ENCODE measurements around the gene CEP295NL. TPM values are rescaled to one million over a fixed set of nuclear protein-coding genes. Genes with fewer than 3 reads are reported as not detected.

The CEP295NL gene
- total RNA-seq, 1 experiment from 2014 or later: 0.66 TPM

DNA sequence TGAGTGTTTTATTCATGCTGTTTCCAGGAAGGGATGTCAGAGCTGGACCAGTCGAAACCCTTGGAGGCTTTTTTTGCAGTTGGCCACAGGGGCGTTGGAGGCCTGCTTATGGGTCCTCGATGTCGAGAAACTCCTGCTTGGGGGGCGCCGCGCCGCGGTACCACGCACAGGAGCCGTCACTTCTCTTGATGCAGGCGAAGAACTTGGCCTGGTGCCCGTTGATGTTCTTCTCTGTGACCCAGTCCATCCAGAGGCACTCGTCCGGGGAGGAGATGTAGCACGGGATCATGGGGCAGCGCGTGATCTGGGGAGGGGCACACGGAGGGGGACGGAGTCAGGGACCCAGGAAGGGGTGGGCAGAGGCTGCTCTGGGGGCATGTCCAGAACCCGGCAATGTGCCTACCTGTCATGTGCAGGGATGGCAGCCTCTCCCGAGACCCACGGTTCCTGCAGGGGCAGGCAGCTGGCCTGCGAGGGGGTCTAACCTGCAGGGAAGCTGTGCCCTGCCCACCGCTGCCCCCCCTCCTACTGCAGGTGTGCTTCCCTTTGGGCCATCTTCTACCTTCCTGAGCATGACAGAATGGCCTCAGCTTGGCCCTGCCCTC is 47.3 kb downstream of the CEP295NL start:
- no peaks in the 10 kb centered on the region for H3K9me3 ChIP-seq (ENCODE audit: control insufficient read depth, low read depth, low read length)
- no peak overlapping the region for H3K56ac ChIP-seq (ENCODE audit: insufficient read length, low read depth, low read length)
- no peak overlapping the region for H4K8ac ChIP-seq (replicated peaks; ENCODE audit: insufficient read length, low read depth, low read length)
- no peak overlapping the region for H4K91ac ChIP-seq (ENCODE audit: insufficient read length, low read depth, low read length)
- H3K9ac ChIP-seq (ENCODE audit: extremely low read depth, insufficient read length, low read length): no peak overlapping the region
- no peak overlapping the region for H2AFZ ChIP-seq (ENCODE audit: low read length)
- no peaks in the 10 kb centered on the region for H3K23me2 ChIP-seq (ENCODE audit: insufficient read length, low read depth, low read length, poor library complexity, severe bottlenecking)
- no peak overlapping the region for H2BK5ac ChIP-seq (ENCODE audit: insufficient read length, low read length)
- Mint-ChIP-seq H3K9me3 (no peaks in the 10 kb centered on the region), H3K27me3 (ENCODE audit: low read depth) (no peaks in the 10 kb centered on the region), H3K4me1 (no peaks in the 10 kb centered on the region), H3K27ac (peak overlapping the region in 1 of 3 experiments; percentile 79; a peak in 1 of 7 replicates), H3K36me3 (ENCODE audit: insufficient read depth in 1 of 3, low read depth in 3 of 3) (peaks cover 0 to 16% (median 0%) of the 10 kb centered on the region in 3 experiments; a peak in 3 of 7 replicates), H3K4me3 (no peak overlapping the region)
- no peaks in the 10 kb centered on the region for H3K79me1 ChIP-seq (ENCODE audit: insufficient read depth, low read depth, low read length, poor library complexity, severe bottlenecking)
- H2BK120ac ChIP-seq (ENCODE audit: low read depth, low read length, poor library complexity, severe bottlenecking): no peak overlapping the region
- H2BK20ac ChIP-seq (ENCODE audit: low read depth, low read length, poor library complexity, severe bottlenecking): no peak overlapping the region
- no peak overlapping the region for H3K23ac ChIP-seq (ENCODE audit: insufficient read length, low read depth, low read length)
- H2AK5ac ChIP-seq (ENCODE audit: insufficient read length, low read length): no peak overlapping the region
- H3K27me3 ChIP-seq (ENCODE audit: insufficient read depth, low read length): no peaks in the 10 kb centered on the region
- H2BK12ac ChIP-seq (ENCODE audit: insufficient read length, low read depth, low read length): no peak overlapping the region
- no peak overlapping the region for H3K4me2 ChIP-seq (ENCODE audit: insufficient read depth, insufficient read length, low read length)
- no peak overlapping the region for H3K14ac ChIP-seq (ENCODE audit: insufficient read depth, low read length)
- no peaks in the 10 kb centered on the region for H4K20me1 ChIP-seq (ENCODE audit: control insufficient read depth, insufficient read depth, insufficient read length)
- H3K79me2 ChIP-seq (ENCODE audit: insufficient read depth, low read length): no peaks in the 10 kb centered on the region
- H3T11ph ChIP-seq (ENCODE audit: low read length): no peak overlapping the region
- no peak overlapping the region for H3K27ac ChIP-seq (ENCODE audit: insufficient read length, low read depth, low read length)
- DNase-seq: no peak
- H2BK15ac ChIP-seq (ENCODE audit: low read depth, low read length): no peak overlapping the region
- no peak overlapping the region for H3K4ac ChIP-seq (ENCODE audit: low read depth, low read length)
- no CpG with 5 or more reads among the region's 25 CpGs for WGBS (ENCODE audit: extremely low coverage, insufficient read length, low lambda C conversion rate)
- H3K4me1 ChIP-seq (ENCODE audit: insufficient read depth, low read length): no peaks in the 10 kb centered on the region; the same call in 1 of the 2 replicates
- TF ChIP-seq, protein P1, sequence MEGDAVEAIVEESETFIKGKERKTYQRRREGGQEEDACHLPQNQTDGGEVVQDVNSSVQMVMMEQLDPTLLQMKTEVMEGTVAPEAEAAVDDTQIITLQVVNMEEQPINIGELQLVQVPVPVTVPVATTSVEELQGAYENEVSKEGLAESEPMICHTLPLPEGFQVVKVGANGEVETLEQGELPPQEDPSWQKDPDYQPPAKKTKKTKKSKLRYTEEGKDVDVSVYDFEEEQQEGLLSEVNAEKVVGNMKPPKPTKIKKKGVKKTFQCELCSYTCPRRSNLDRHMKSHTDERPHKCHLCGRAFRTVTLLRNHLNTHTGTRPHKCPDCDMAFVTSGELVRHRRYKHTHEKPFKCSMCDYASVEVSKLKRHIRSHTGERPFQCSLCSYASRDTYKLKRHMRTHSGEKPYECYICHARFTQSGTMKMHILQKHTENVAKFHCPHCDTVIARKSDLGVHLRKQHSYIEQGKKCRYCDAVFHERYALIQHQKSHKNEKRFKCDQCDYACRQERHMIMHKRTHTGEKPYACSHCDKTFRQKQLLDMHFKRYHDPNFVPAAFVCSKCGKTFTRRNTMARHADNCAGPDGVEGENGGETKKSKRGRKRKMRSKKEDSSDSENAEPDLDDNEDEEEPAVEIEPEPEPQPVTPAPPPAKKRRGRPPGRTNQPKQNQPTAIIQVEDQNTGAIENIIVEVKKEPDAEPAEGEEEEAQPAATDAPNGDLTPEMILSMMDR (conservative IDR thresholded peaks at IDR 0.05): no peak
- no peak overlapping the region for H3K18ac ChIP-seq (ENCODE audit: insufficient read length, low read depth, low read length)
- no peak overlapping the region for H4K5ac ChIP-seq (ENCODE audit: insufficient read length, low read depth, low read length)

All from H9 (cell line).